Ecto neural progenitor cell (in vitro differentiated cells): Measurements from ENCODE around the gene BRCA1.
"Not testable (repeated sequence)": the region's sequence is repeated elsewhere in the genome, so short reads cannot be mapped to it uniquely, and the experiment has no call there.

Experiments used
- DNase-seq: peaks from one replicate; pipeline ENCODE4 v3.0.0-alpha.2; 2018; ENCODE audit warnings: low spot score

BRCA1 gene

DNA sequence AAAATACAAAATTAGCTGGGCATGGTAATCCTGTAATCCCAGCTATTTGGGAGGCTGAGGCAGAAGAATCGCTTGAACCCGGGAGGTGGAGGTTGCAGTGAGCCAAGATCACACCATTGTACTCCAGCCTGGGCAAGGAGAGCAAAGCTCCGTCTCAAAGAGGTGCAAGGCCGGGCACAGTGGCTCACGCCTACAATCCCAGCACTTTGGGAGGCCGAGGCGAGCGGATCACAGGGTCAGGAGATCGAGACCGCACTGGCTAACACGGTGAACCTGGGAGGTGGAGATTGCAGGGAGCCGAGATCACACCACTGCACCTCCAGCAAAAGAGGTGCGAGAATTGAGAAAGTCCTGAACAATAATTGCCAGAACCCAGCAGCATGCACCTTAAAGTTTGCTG, 124.3 kb downstream of the BRCA1 start:
- DNase-seq: not testable (repeated sequence)

DNA sequence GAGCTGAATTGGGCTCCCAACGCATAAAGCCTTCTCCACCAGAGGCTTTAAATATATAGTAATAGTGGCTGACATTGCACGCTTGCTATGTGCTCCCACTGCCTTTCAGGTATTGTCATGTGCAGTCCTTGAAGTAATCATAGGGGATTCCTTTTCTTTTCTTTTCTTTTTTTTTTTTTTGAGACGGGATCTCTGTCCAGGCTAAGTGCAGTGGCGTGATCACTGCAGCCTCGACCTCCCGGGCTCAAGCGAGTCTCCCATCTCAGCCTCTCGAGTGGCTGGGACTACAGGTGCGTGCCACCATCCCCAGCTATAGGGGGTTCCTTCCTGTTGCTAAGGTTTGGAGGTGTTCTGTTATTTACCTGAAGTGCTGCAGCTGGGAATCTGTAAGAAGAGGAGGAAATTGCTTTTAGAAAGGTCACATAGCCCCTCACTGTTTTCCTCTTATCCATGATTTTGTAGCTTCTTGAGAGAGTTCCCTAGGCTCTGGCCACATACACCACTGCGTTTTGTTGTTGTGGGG, 126.1 kb downstream of the BRCA1 start:
- no peak for DNase-seq

DNA sequence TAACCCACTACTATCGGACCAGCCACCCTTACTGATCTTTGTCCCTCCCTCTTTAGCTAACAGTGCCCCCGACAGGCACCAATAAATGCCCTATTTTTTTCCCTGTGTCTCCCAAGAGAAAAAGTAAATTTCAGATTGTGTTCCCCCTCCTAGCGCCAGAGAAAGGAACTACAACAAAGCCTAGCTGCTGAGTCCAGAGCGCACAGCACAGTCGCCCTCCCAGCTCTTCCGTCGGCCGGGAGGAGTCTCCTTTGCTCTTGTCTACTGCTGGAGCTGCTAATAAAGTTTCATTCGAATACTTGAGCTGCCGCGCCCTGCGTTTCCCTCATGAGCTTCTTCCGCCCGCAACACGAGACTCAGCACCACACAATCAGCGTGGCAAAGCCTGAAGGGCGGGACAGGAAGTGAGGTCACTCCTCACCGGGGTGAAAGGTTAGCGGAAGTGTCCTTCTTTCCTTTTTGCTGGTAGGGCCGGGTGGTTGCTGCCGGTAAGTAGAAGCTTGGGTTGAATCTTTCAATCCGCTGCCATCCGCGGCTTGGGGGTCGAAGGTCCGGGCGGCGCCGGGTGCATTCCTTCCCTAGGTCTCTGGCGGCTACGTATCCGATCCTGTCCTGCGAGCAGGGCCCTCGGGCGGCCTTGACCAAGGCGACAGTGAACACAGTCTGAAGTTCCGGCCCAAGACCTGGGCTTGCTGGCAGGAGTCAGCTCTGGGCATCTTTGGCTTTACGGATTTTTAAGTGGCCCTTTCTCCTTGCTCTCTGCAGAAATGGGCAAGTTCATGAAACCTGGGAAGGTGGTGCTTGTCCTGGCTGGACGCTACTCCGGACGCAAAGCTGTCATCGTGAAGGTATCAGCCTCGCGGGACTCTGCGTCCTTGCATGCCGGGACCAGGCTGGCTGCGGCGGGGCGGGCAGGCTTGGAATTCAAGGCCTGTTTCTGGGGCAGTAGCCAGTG, 126.9 kb downstream of the BRCA1 start, which contains the start of gene RPL27:
TSS of gene RPL27 (plus strand) at position 436 of the 955 bp plus-strand sequence. CDS start at position 768, 332 bp downstream.
- peak; percentile 98 for DNase-seq

DNA sequence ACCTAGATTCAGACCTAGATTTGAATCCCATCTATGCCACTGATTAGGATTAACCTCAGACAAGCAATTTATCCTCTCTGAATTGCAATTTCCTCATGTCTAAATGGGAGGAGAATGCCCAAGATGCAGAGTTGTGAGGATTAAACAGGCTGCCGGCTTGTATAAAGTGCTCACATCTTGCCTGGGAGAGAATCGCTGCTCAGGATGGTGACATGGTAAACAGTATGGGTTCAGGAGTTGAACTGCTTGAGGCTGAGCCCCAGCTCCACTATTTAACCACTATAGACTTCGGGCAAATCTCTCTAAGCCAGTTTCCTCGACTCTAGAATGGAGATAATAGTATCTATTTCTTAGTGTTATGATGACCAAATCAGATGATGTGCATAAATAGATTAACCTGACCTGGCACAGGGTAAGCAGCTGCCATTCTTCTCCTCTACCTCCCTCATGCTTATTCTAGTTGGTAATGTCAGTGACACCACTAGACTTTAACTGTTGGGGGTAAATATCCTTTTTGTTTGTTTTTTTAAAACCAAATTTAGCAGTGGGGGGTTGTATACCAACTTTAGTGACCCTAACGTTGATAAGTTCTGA, 127.7 kb downstream of the BRCA1 start:
- no peak for DNase-seq
